Right cardiac atrium (tissue), 5 donors: ENCODE results near the gene DMPK. TPM values are rescaled to one million over a fixed set of nuclear protein-coding genes. Genes with fewer than 3 reads are reported as not detected.

Experiments
- ATAC-seq, 2 donors: fragments of 200-7000 bp; cut with Tn5 transposase; one replicate each; pipeline versions ENCODE4 v1.8.0 to v1.9.1; 2020; ENCODE audit warnings: moderate library complexity in 2 of 2, mild to moderate bottlenecking in 1 of 2
- DNase-seq, 3 donors: peaks; one replicate each; pipeline ENCODE4 v3.0.0-alpha.2; 2020
- H3K27ac ChIP-seq: one replicate; pipeline ENCODE4 v1.5.1; 2013; ENCODE audit warnings: mild to moderate bottlenecking, low read length, control low read depth, moderate library complexity
- H3K27me3 ChIP-seq: one replicate; pipeline ENCODE4 v1.6.1; 2013; ENCODE audit not compliant: control insufficient read depth, insufficient read depth
- H3K4me1 ChIP-seq: one replicate; pipeline ENCODE4 v1.6.1; 2013; ENCODE audit warnings: low read length; ENCODE audit not compliant: control insufficient read depth, insufficient read depth
- H3K4me3 ChIP-seq: one replicate; pipeline ENCODE4 v1.5.1; 2013; ENCODE audit warnings: low read length, control low read depth
- H3K9me3 ChIP-seq: one replicate; pipeline ENCODE4 v1.6.1; 2013; ENCODE audit warnings: low read length; ENCODE audit not compliant: control insufficient read depth
- WGBS: extraction: QIAGEN DNeasy Blood & Tissue Kit; methylation state at CpG from one replicate; pipeline ENCODE4 v1.1.7; 2013; 5-methylcytosine and 5-hydroxymethylcytosine counted together
- intact Hi-C, 4 donors: fragments of 100-400 bp; cut with DNase I; formaldehyde crosslinking; loops; one replicate each; pipeline versions ENCODE4 v1.11.0 to v1.14.0; 2022 to 2023
- polyA plus RNA-seq: library from polyadenylated mRNA; stranded (reverse); fragments of 200-250 nt; gene quantifications from one replicate; pipeline ENCODE4 v1.2.3, GENCODE V29; 2013
- total RNA-seq, 4 donors: library from RNA; stranded (reverse); fragmentation: NEBNext Ultra II Directional; extraction: Animal tissue kit (Norgen Biotek cat#: 25700); gene quantifications; one replicate each; pipeline ENCODE4 v1.2.1, GENCODE V29; 2021
- donor health status: healthy with polysubstance abuse.
- donor health status: DM: no; HTN: yes; CAD: no.
- donor health status: DM: no; HTN: no; CAD: no.
- donor health status: DM: no; HTN: yes; CAD: no; lungs with severe emphysema.
- donor health status: DM: yes; HTN: yes; CAD: no.

DMPK gene
- total and polyA plus RNA-seq, 5 donors = 220 to 395 (median 290) TPM

DNA sequence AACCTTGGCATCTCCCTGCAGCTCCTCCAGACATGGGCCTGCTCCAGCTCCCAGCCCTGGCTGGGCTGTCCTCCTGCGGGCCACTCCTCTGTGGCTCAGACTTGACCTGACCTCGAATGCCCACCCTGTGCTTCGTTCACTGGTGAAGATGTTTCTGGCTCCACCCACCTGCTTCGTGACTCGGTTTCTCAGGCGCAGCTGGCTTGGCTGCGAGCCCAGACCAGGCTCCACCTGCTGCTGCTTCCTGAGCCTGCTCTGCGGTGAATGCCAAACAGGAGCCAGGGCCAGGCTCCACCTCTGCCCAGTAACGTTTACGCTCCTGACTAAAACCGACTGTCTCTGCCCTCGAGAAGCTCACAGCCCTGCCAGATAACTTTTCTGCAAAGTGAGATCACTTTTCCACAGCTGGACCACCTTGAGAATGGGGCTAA, 41.8 kb upstream of the DMPK start:
- H3K4me3 ChIP-seq = no peak overlapping the region
- no peak for DNase-seq
- H3K4me1 ChIP-seq = no peaks in the 10 kb centered on the region
- H3K27me3 ChIP-seq = no peaks in the 10 kb centered on the region
- intact Hi-C loops = no loop called here
- ATAC-seq = no peak
- no peak overlapping the region for H3K27ac ChIP-seq
- no peaks in the 10 kb centered on the region for H3K9me3 ChIP-seq
- WGBS = 63% methylated on average over 12 of the region's 12 CpGs

DNA sequence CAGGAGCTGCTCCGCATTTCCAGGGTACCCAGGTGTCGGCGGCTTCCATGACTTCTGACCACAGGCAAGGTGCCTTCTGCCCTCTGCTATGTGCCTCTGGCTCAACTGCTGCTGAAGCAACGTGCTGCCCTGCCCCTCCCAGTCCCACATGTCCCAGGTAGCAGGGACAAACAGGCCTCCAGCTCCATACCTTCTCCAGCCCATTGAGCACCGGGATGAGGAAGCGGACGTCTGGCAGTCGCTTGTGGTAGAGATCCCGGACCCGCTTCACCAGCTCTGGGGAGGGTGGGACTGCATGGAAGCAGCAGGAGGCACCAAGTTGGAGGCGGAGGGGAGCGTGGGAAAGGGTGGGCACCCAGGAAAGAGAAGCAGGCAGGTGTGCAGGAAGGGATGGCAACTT, 40.9 kb upstream of the DMPK start:
- H3K4me3 ChIP-seq = no peak overlapping the region
- H3K9me3 ChIP-seq = no peaks in the 10 kb centered on the region
- ATAC-seq = no peak
- H3K27ac ChIP-seq = no peak overlapping the region
- intact Hi-C loops = no loop called here
- no peaks in the 10 kb centered on the region for H3K4me1 ChIP-seq
- no peak for DNase-seq
- H3K27me3 ChIP-seq = no peaks in the 10 kb centered on the region
- WGBS = 94% methylated on average over 12 of the region's 12 CpGs

DNA sequence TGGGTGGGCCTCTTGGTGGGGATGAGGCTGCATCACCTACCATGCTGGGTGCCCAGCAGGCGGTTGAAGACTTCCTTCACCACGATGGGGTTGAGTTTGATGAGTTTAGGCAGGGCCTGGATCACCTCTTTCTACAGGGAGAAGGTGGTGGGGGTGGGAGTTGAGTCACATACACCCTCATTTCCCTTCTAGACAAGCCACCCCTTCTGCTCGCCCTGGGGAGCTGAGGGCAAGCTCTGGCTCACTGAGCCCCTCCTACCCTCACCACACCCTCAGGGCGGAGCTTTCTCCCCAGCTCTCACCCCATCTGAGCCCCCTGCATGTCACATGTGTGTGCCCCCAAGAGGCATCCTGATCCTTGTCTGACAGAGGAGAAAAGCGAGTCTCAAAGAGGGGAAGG, 40.4 kb upstream of the DMPK start:
- intact Hi-C loops = no loop called here
- H3K4me1 ChIP-seq = no peaks in the 10 kb centered on the region
- DNase-seq (no peak), ATAC-seq (no peak)
- no peak overlapping the region for H3K4me3 ChIP-seq
- WGBS = 94% methylated on average over 5 of the region's 5 CpGs
- H3K27ac ChIP-seq = no peak overlapping the region
- H3K27me3 ChIP-seq = no peaks in the 10 kb centered on the region
- no peaks in the 10 kb centered on the region for H3K9me3 ChIP-seq

DNA sequence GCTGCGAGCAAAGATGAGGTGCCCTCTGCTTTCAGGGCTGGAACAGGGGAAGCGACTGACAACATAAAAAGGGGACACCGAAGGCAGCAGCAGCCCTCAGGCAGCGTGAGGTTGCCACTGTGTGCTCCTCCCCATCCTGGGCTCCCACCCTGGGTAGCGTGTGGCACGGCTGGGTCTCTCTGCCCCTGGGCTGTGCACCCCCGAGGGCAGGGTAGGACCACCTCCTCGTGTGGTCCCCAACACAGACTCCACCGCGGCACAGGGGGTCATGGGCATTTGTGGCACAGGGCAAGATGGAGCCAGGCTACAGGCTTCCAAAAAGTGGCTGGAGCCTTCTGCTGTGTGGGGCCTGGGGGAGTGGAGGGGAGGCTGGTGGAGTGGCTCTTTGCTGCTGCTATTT, 39.3 kb upstream of the DMPK start:
- Histone ChIP-seq H3K4me1 (no peaks in the 10 kb centered on the region), H3K4me3 (no peak overlapping the region), H3K9me3 (no peaks in the 10 kb centered on the region), H3K27ac (no peak overlapping the region), H3K27me3 (no peaks in the 10 kb centered on the region)
- 91% methylated on average over 10 of the region's 10 CpGs for WGBS
- intact Hi-C loops = no loop called here
- ATAC-seq = no peak
- DNase-seq = no peak

DNA sequence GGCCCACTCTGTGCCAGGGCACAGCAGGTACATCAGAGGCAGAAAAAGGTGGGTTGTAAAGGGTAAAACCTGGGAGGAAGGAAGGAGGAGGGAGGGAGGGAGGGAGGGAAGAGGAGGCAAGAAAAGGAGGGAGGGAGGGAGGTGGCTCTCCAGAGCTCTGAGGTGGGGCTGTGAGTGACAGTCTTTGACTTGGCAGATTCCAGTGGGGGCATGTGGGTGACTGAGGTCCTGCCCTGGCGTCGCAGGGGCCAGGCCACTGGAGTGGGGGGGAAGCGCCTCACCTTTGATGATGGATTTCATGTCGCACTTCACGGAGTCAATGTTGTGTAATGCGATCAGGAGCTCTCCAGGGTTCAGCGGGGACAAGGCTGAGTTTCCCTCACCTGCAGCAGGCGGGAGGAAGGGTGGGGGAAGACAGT, 38.8 kb upstream of the DMPK start:
- Histone ChIP-seq H3K27me3 (no peaks in the 10 kb centered on the region), H3K27ac (no peak overlapping the region), H3K9me3 (no peaks in the 10 kb centered on the region), H3K4me3 (no peak overlapping the region), H3K4me1 (no peaks in the 10 kb centered on the region)
- intact Hi-C loops = no loop called here
- DNase-seq (no peak), ATAC-seq (no peak)
- WGBS = 83% methylated on average over 8 of the region's 8 CpGs

DNA sequence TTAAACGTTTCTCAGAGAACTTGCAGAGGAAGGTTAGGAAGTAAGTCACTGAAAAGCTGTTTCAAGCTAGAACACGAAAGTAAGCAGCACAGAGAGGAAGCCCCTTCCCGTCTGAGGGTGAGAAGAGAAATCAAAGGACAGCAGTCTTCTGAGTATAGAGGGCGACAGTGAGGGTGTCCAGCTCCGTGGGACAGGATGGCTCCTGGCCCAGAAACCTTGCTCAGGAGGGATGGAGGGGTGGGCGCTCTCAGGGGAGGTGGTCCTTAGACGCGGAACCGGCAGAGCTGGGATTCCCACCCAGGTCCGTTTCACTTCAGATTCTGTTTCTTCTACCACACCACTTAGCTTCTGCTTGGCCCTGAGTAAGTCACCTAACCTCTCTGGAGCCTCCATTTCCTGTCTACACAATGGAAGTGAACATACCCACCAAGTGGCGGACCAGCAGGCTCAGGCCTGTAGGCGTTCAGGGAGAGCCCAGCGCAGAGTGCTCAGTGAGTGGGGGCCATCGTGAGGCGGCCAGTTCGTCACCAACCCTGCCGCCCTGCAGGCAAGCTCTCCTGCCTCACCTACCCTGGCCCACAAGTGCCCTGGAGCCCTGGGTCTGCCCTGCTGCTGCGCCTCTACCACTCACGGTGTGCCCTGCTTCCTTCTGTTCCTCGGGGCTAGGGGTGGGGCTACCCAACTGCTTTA, 38.3 kb upstream of the DMPK start:
- no peak for DNase-seq
- no peaks in the 10 kb centered on the region for H3K4me1 ChIP-seq
- intact Hi-C loops = no loop called here
- H3K27ac ChIP-seq = no peak overlapping the region
- no peaks in the 10 kb centered on the region for H3K27me3 ChIP-seq
- 63% methylated on average over 20 of the region's 20 CpGs for WGBS
- no peaks in the 10 kb centered on the region for H3K9me3 ChIP-seq
- H3K4me3 ChIP-seq = no peak overlapping the region
- ATAC-seq = no peak

DNA sequence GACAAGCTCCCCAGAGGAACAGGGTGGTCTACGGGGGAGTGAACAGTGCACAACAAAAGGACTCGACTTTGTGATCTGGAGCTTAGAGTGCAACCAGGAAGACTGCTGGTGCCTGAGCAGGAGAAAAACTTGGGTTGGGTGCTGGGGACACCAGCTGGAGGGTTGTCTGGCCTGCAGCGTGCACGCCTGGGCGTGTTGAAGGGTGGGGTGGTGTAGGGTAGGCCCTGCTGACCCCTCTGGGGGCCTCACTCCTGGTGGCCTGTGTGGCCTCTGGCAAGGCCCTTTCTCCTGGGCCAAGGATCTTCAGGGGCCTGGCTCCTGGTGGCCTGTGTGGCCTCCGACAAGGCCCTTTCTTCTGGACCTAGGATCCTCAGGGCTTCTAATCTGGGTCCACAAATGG, 37.5 kb upstream of the DMPK start:
- H3K27me3 ChIP-seq = no peaks in the 10 kb centered on the region
- intact Hi-C loops = no loop called here
- no peak overlapping the region for H3K27ac ChIP-seq
- H3K9me3 ChIP-seq = no peaks in the 10 kb centered on the region
- H3K4me3 ChIP-seq = no peak overlapping the region
- H3K4me1 ChIP-seq = no peaks in the 10 kb centered on the region
- no peak for DNase-seq
- ATAC-seq = no peak
- WGBS = 86% methylated on average over 6 of the region's 6 CpGs

DNA sequence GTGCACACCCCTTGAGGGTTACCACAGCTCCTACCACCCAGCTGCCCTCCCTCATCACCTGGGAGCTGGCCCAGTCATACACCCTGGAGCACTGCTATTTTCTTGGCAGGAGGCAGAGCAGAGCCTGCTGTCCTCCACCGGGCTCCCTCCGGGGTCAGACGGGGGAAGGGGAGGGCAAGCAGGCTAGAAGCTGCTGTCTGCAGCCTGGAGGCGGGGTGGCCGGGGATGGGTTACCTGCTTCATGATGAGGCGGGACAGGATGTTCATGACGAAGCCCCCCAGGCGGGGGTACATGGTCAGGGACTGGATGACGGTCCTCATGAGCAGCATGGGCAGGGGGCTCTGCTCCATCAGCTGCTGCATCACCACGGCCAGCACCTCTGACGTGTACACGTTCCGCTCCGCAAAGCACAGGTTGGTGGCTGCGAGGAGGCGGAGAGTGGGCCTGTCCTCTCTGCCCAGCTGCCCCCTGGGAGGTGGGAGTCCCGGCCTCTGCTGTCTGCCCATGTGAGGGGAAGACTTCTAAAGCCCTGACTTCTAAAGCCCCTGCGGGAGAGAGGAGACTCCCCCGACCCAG, 35.5 kb upstream of the DMPK start:
- no peak overlapping the region for H3K27ac ChIP-seq
- no peaks in the 10 kb centered on the region for H3K9me3 ChIP-seq
- peak in 1 of 3 donors; percentile 66 for DNase-seq
- intact Hi-C loops = no loop called here
- H3K4me1 ChIP-seq = no peaks in the 10 kb centered on the region
- WGBS = 78% methylated on average over 19 of the region's 19 CpGs
- H3K4me3 ChIP-seq = no peak overlapping the region
- ATAC-seq = peak; percentile 3 to 7
- H3K27me3 ChIP-seq = no peaks in the 10 kb centered on the region

DNA sequence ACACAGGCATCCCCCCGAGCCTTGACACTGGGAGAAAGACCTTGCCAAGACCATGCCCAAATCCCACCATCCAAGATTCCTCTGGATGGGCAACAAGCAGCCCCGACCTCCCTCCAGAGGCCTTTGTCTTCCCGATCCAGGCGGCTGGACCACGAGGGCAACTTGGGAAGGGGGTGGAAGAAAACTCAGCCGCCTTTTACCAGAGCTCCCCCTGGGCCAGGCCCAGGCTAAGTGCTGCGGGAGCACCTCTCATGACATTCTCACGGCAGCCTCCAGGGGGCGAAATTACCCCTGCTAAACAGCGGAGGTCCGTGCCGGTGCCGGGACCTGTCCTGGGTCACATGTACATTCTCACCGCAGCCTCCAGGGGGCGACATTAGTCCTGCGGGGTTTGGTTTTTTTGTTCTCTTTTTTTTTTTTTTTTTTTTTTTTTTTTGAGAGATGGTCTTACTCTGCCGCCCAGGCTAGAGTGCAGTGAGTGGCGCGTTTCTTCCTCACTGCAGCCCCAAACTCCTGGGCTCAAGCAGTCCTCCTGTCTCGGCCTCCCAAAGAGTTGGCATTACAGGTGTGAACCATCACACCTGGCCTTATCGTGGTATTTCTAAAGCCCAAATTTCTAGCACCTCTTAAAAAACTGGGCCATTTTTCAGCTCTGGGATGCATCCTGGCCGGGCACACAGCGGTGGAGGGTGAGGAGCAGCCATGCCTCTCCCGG, 34.9 kb upstream of the DMPK start:
- Histone ChIP-seq H3K4me1 (no peaks in the 10 kb centered on the region), H3K27ac (no peak overlapping the region), H3K9me3 (no peaks in the 10 kb centered on the region), H3K4me3 (no peak overlapping the region), H3K27me3 (no peaks in the 10 kb centered on the region)
- intact Hi-C loops = no loop called here
- ATAC-seq = peak; percentile 84 to 86
- WGBS = 20% methylated on average over 24 of the region's 24 CpGs
- peak; percentile 93 to 97 (median 97) for DNase-seq

DNA sequence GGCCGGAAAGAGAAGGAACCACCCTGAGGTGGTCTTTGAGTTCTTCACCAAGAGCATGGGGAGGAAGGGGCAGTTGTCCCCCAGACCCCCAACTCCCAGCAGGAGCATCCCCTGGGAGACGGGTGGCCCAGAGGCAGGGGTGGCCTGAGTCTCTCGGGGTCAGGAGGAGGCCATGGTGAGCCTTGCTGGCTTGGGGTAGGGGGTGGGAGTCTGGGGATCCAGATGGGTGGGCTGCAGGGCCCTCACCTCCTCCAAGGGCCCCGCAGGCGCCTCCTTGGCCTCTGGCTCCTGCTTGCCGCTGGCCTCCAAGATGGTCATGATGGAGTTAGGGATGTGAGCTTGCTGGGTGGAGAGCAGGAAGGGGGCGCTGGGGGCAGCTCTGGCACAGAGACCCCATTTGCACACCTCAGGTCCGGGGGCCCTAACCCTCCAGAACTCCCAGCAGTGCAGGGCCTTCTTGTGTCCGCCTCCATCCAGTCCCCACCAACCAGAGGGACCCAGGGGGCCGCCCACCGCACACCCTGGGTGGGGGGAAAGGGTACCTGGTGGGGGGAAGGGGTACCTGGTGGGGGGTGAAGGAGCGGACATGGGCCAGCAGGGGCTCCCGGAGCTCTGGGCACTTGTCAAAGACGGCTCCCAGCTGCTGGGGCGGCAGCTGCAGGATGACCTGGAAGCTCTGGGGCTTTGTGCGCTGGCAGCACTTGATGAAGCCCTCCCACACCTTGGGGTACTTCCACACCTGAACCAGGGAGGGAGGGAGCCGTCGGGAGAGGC, 34.1 kb upstream of the DMPK start:
- no peaks in the 10 kb centered on the region for H3K9me3 ChIP-seq
- 66% methylated on average over 18 of the region's 18 CpGs for WGBS
- no peak overlapping the region for H3K27ac ChIP-seq
- no peaks in the 10 kb centered on the region for H3K27me3 ChIP-seq
- no peaks in the 10 kb centered on the region for H3K4me1 ChIP-seq
- intact Hi-C loops = no loop called here
- H3K4me3 ChIP-seq = no peak overlapping the region
- DNase-seq = peak in 1 of 3 donors; percentile 56
- ATAC-seq = peak in 1 of 2 donors; percentile 10
